ENCODE data around the gene POC1B.
"Not testable (repeated sequence)": the region's sequence is repeated elsewhere in the genome, so short reads cannot be mapped to it uniquely, and the experiment has no call there.

Gene POC1B

GRCh38 chr12:89475203-89475990, 50.5 kb downstream of the POC1B start:
- no peak overlapping the region for H3K4me3 Mint-ChIP-seq
- CTCF ChIA-PET = interaction anchor here (0.6 to 1.6 kb wide), 3 partner anchors 50 to 69 kb away, joined by 3 to 5 read pairs (median 4); partner anchors contain the start of gene POC1B
- H3K4me1 Mint-ChIP-seq = peaks cover 46% of the 10 kb centered on the region
- no peak overlapping the region for H3K27ac Mint-ChIP-seq
- H3K36me3 Mint-ChIP-seq = peaks cover 33% of the 10 kb centered on the region
- H3K9me3 Mint-ChIP-seq = no peaks in the 10 kb centered on the region
- no peaks in the 10 kb centered on the region for H3K27me3 Mint-ChIP-seq
- DNase-seq = no peak

- Mint-ChIP-seq H3K27ac (no peak overlapping the region), H3K4me1 (peaks cover 54% of the 10 kb centered on the region), H3K4me3 (no peak overlapping the region), H3K27me3 (no peaks in the 10 kb centered on the region), H3K9me3 (no peaks in the 10 kb centered on the region), H3K36me3 (peaks cover 33% of the 10 kb centered on the region)
- no peak for DNase-seq
- CTCF ChIA-PET = interaction anchor here (0.6 to 1.6 kb wide), 3 partner anchors 51 to 70 kb away, joined by 3 to 5 read pairs (median 4); partner anchors contain the start of gene POC1B
Measured at GRCh38 chr12:89474615-89475014, 51.2 kb downstream of the POC1B start.

- H3K4me3 Mint-ChIP-seq = no peak overlapping the region
- DNase-seq = no peak
- CTCF ChIA-PET = interaction anchor here (1.2 to 1.9 kb wide), 3 partner anchors 46 to 71 kb away, joined by 4 to 9 read pairs (median 6); partner anchors contain the start of gene GALNT4
Measured at GRCh38 chr12:89472508-89472907, 53.3 kb downstream of the POC1B start.

GRCh38 chr12:89470741-89471509, 54.9 kb downstream of the POC1B start:
- H3K27ac Mint-ChIP-seq = peak overlapping the region; percentile 50
- no peaks in the 10 kb centered on the region for H3K27me3 Mint-ChIP-seq
- no peak overlapping the region for H3K4me3 Mint-ChIP-seq
- no peaks in the 10 kb centered on the region for H3K9me3 Mint-ChIP-seq
- CTCF ChIA-PET = interaction anchor here (1.0 to 5.3 kb wide), 10 partner anchors 9 to 457 kb away, joined by 3 to 125 read pairs (median 8); partner anchors contain the start of genes DUSP6, GALNT4 and POC1B
- peaks cover 79% of the 10 kb centered on the region for H3K4me1 Mint-ChIP-seq
- DNase-seq = no peak
- H3K36me3 Mint-ChIP-seq = peaks cover 37% of the 10 kb centered on the region

More at GRCh38 chr12:89472508-89472907, 53.3 kb downstream of the POC1B start:
- H3K27ac Mint-ChIP-seq = no peak overlapping the region
- no peaks in the 10 kb centered on the region for H3K9me3 Mint-ChIP-seq
- H3K36me3 Mint-ChIP-seq = peaks cover 34% of the 10 kb centered on the region
- H3K27me3 Mint-ChIP-seq = no peaks in the 10 kb centered on the region
- H3K4me1 Mint-ChIP-seq = peaks cover 70% of the 10 kb centered on the region

- Mint-ChIP-seq H3K36me3 (peaks cover 41% of the 10 kb centered on the region), H3K27ac (peak overlapping the region; percentile 91), H3K4me3 (peak overlapping the region; percentile 31), H3K4me1 (peaks cover 70% of the 10 kb centered on the region), H3K27me3 (no peaks in the 10 kb centered on the region), H3K9me3 (no peaks in the 10 kb centered on the region)
- CTCF ChIA-PET = interaction anchor here (1.3 to 5.3 kb wide), 2 partner anchors 56 to 455 kb away, joined by 3 to 125 read pairs; partner anchors contain the start of genes GALNT4 and POC1B
- peak; percentile 38 for DNase-seq
Measured at GRCh38 chr12:89469361-89469760, 56.5 kb downstream of the POC1B start.

GRCh38 chr12:89468648-89469326, 57.1 kb downstream of the POC1B start:
- Mint-ChIP-seq H3K27me3 (no peaks in the 10 kb centered on the region), H3K27ac (peak overlapping the region; percentile 91), H3K4me3 (peak overlapping the region; percentile 31), H3K9me3 (no peaks in the 10 kb centered on the region), H3K36me3 (peaks cover 40% of the 10 kb centered on the region), H3K4me1 (peaks cover 69% of the 10 kb centered on the region)
- peak; percentile 34 for DNase-seq
- CTCF ChIA-PET = interaction anchor here (1.0 to 5.3 kb wide), 6 partner anchors 57 to 451 kb away, joined by 3 to 125 read pairs (median 9); partner anchors contain the start of genes GALNT4 and POC1B

- Mint-ChIP-seq H3K27ac (peak overlapping the region; percentile 79), H3K36me3 (peaks cover 41% of the 10 kb centered on the region), H3K9me3 (no peaks in the 10 kb centered on the region), H3K27me3 (no peaks in the 10 kb centered on the region), H3K4me1 (peaks cover 70% of the 10 kb centered on the region), H3K4me3 (peak overlapping the region; percentile 24)
- no peak for DNase-seq
- CTCF ChIA-PET = interaction anchor here (1.0 to 5.3 kb wide), 7 partner anchors 58 to 450 kb away, joined by 3 to 125 read pairs (median 8); partner anchors contain the start of genes GALNT4 and POC1B
Measured at GRCh38 chr12:89468017-89468416, 57.8 kb downstream of the POC1B start.

- CTCF ChIA-PET = interaction anchor here (7.9 kb wide), 1 partner anchor 446 kb away, joined by 123 read pairs; no protein-coding TSS in a partner anchor
- Mint-ChIP-seq H3K4me1 (peaks cover 67% of the 10 kb centered on the region), H3K36me3 (peaks cover 27% of the 10 kb centered on the region), H3K27ac (no peak overlapping the region), H3K4me3 (no peak overlapping the region), H3K27me3 (no peaks in the 10 kb centered on the region), H3K9me3 (no peaks in the 10 kb centered on the region)
- no peak for DNase-seq
Measured at GRCh38 chr12:89464974-89465592, 60.8 kb downstream of the POC1B start.

- Mint-ChIP-seq H3K27me3 (no peaks in the 10 kb centered on the region), H3K4me3 (peak overlapping the region; percentile 53), H3K9me3 (no peaks in the 10 kb centered on the region), H3K27ac (peak overlapping the region; percentile 43), H3K4me1 (peaks cover 47% of the 10 kb centered on the region), H3K36me3 (peaks cover 36% of the 10 kb centered on the region)
- CTCF ChIA-PET = interaction anchor here (0.7 to 7.9 kb wide), 35 partner anchors 9 to 450 kb away, joined by 3 to 123 read pairs (median 4); partner anchors contain the start of genes DUSP6 and GALNT4
- DNase-seq = no peak
Measured at GRCh38 chr12:89461649-89462612, 63.9 kb downstream of the POC1B start.

- Mint-ChIP-seq H3K4me3 (no peak overlapping the region), H3K27me3 (no peaks in the 10 kb centered on the region), H3K4me1 (peaks cover 44% of the 10 kb centered on the region), H3K27ac (peak overlapping the region; percentile 44), H3K9me3 (no peaks in the 10 kb centered on the region), H3K36me3 (peaks cover 31% of the 10 kb centered on the region)
- DNase-seq = no peak
- CTCF ChIA-PET = interaction anchor here (0.6 to 7.9 kb wide), 21 partner anchors 10 to 442 kb away, joined by 3 to 123 read pairs (median 6); partner anchors contain the start of gene DUSP6
Measured at GRCh38 chr12:89461190-89461589, 64.7 kb downstream of the POC1B start.

GRCh38 chr12:89459279-89459678, 66.6 kb downstream of the POC1B start:
- not testable (repeated sequence) for DNase-seq, H3K9me3 Mint-ChIP-seq, H3K4me3 Mint-ChIP-seq, H3K27ac Mint-ChIP-seq, H3K27me3 Mint-ChIP-seq
- Mint-ChIP-seq H3K4me1 (peaks cover 46% of the 10 kb centered on the region), H3K36me3 (peaks cover 34% of the 10 kb centered on the region)
- CTCF ChIA-PET = interaction anchor here (0.7 to 7.9 kb wide), 7 partner anchors 36 to 440 kb away, joined by 3 to 123 read pairs (median 4); no protein-coding TSS in a partner anchor

GRCh38 chr12:89456565-89456964, 69.3 kb downstream of the POC1B start:
- peaks cover 36% of the 10 kb centered on the region for H3K36me3 Mint-ChIP-seq
- CTCF ChIA-PET = no interaction called here
- no peak for DNase-seq
- no peaks in the 10 kb centered on the region for H3K27me3 Mint-ChIP-seq
- no peak overlapping the region for H3K27ac Mint-ChIP-seq
- H3K4me3 Mint-ChIP-seq = no peak overlapping the region
- no peaks in the 10 kb centered on the region for H3K9me3 Mint-ChIP-seq
- peaks cover 42% of the 10 kb centered on the region for H3K4me1 Mint-ChIP-seq
